ENCODE data around the gene ZNF620.

DNA sequence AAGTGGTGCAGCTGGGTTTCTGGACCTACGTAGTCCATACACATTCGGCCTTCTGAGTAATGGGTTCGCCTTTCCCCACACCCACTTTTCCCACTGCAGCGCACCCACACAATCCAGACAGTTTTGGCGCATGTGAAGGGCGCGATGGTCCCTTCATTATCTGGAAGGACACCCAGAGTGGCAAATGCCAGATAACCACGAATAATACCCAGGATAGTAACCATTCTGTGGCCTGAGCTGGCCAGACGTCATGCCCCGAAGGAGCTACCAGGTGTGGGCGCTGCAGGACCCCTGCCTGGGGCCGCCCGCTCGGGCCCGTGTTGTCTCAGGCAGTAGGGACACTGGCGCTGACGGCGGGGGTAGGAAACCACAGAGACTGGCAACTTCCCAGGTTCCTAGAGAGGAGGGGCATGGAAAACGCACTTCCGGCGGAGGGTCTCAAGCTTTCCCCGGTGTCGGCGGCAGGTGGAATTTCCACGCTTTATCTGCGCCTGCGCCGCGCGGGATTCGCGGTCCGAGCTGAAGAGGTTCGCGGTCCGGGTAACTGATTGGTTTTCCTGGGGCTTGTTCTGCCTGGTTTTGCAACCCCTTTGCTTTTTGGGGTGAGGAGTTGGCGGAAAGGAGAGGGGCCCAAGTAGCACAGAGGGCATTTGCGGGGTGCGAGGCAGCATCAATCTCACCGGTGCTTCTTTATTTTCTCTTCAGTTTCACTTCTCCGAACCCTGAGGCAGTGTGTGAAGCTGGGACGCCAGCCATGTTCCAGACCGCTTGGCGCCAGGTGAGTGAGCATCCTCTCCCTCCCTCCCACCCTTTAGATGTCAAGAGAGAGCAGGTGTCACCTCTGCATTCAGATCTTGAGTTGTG is at the start of gene ZNF620:
- TF ChIP-seq, protein P1, sequence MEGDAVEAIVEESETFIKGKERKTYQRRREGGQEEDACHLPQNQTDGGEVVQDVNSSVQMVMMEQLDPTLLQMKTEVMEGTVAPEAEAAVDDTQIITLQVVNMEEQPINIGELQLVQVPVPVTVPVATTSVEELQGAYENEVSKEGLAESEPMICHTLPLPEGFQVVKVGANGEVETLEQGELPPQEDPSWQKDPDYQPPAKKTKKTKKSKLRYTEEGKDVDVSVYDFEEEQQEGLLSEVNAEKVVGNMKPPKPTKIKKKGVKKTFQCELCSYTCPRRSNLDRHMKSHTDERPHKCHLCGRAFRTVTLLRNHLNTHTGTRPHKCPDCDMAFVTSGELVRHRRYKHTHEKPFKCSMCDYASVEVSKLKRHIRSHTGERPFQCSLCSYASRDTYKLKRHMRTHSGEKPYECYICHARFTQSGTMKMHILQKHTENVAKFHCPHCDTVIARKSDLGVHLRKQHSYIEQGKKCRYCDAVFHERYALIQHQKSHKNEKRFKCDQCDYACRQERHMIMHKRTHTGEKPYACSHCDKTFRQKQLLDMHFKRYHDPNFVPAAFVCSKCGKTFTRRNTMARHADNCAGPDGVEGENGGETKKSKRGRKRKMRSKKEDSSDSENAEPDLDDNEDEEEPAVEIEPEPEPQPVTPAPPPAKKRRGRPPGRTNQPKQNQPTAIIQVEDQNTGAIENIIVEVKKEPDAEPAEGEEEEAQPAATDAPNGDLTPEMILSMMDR (IDR thresholded peaks at IDR 0.05; ENCODE audit: low read depth, low read length, poor library complexity, severe bottlenecking), result peak; percentile 28
- no peak for TF ChIP-seq EZH2phosphoT487 (IDR thresholded peaks at IDR 0.05; ENCODE audit: borderline replicate concordance, low read length)

Measured in DOHH2 (cell line).